H9 (cell line): Measurements from ENCODE around the gene TSHB. TPM values are rescaled to one million over a fixed set of nuclear protein-coding genes. Genes with fewer than 3 reads are reported as not detected.

Experiments
- DNase-seq: peaks from one replicate; pipeline ENCODE4 v3.0.0-alpha.2; 2017
- H2AFZ ChIP-seq: one replicate; pipeline ENCODE4 v1.6.1; 2013; ENCODE audit warnings: mild to moderate bottlenecking, low read length, control low read depth, moderate library complexity
- H2AK5ac ChIP-seq: 2 replicates; pipeline ENCODE4 v1.6.1; 2013; ENCODE audit warnings: low read length, control low read depth, mixed read lengths; ENCODE audit not compliant: insufficient read length
- H2BK120ac ChIP-seq: one replicate; pipeline ENCODE4 v1.6.1; 2013; ENCODE audit warnings: low read depth, mild to moderate bottlenecking, low read length, control low read depth, inconsistent platforms; ENCODE audit not compliant: poor library complexity, severe bottlenecking
- H2BK12ac ChIP-seq: 2 replicates; pipeline ENCODE4 v1.6.1; 2013; ENCODE audit warnings: low read length, control low read depth, mixed read lengths, low read depth; ENCODE audit not compliant: insufficient read length
- H2BK15ac ChIP-seq: 2 replicates; pipeline ENCODE4 v1.6.1; 2013; ENCODE audit warnings: low read depth, low read length, control low read depth
- H2BK20ac ChIP-seq: one replicate; pipeline ENCODE4 v1.6.1; 2013; ENCODE audit warnings: low read depth, mild to moderate bottlenecking, low read length, control low read depth, inconsistent platforms; ENCODE audit not compliant: poor library complexity, severe bottlenecking
- H2BK5ac ChIP-seq: 2 replicates; pipeline ENCODE4 v1.6.1; 2013; ENCODE audit warnings: low read length, control low read depth, mixed read lengths; ENCODE audit not compliant: insufficient read length
- H3K14ac ChIP-seq: 2 replicates; pipeline ENCODE4 v1.6.1; 2013; ENCODE audit warnings: low read length, control low read depth; ENCODE audit not compliant: insufficient read depth
- H3K18ac ChIP-seq: 2 replicates; pipeline ENCODE4 v1.6.1; 2013; ENCODE audit warnings: low read depth, mild to moderate bottlenecking, mixed read lengths, low read length, control low read depth; ENCODE audit not compliant: insufficient read length
- H3K23ac ChIP-seq: 2 replicates; pipeline ENCODE4 v1.6.1; 2013; ENCODE audit warnings: low read length, control low read depth, mixed read lengths, low read depth; ENCODE audit not compliant: insufficient read length
- H3K23me2 ChIP-seq: 2 replicates; pipeline ENCODE4 v1.6.1; 2013; ENCODE audit warnings: low read depth, mild to moderate bottlenecking, mixed read lengths, low read length, control low read depth; ENCODE audit not compliant: insufficient read length, poor library complexity, severe bottlenecking
- H3K27ac ChIP-seq: 2 replicates; pipeline ENCODE4 v1.5.1; 2013; ENCODE audit warnings: low read length, control low read depth, mixed read lengths, low read depth; ENCODE audit not compliant: insufficient read length
- H3K27me3 ChIP-seq: 2 replicates; pipeline ENCODE4 v1.6.1; 2013; ENCODE audit warnings: low read length, control low read depth, inconsistent platforms; ENCODE audit not compliant: insufficient read depth
- H3K4ac ChIP-seq: 2 replicates; pipeline ENCODE4 v1.6.1; 2013; ENCODE audit warnings: low read depth, mild to moderate bottlenecking, control low read depth, inconsistent platforms, low read length, moderate library complexity
- H3K4me1 ChIP-seq: 2 replicates; pipeline ENCODE4 v1.6.1; 2013; ENCODE audit warnings: low read length, control low read depth, inconsistent platforms; ENCODE audit not compliant: insufficient read depth
- H3K4me2 ChIP-seq: 2 replicates; pipeline ENCODE4 v1.6.1; 2013; ENCODE audit warnings: low read length, control low read depth, mixed read lengths; ENCODE audit not compliant: insufficient read length, insufficient read depth
- H3K56ac ChIP-seq: 2 replicates; pipeline ENCODE4 v1.6.1; 2013; ENCODE audit warnings: low read depth, mild to moderate bottlenecking, mixed read lengths, low read length, control low read depth; ENCODE audit not compliant: insufficient read length
- H3K79me1 ChIP-seq: 2 replicates; pipeline ENCODE4 v1.6.1; 2013; ENCODE audit warnings: low read depth, mild to moderate bottlenecking, moderate library complexity, low read length, control low read depth, inconsistent platforms; ENCODE audit not compliant: insufficient read depth, poor library complexity, severe bottlenecking
- H3K79me2 ChIP-seq: 2 replicates; pipeline ENCODE4 v1.6.1; 2013; ENCODE audit warnings: low read length, control low read depth, inconsistent platforms; ENCODE audit not compliant: insufficient read depth
- H3K9ac ChIP-seq: 2 replicates; pipeline ENCODE4 v1.6.1; 2013; ENCODE audit warnings: low read length, control low read depth, mixed read lengths; ENCODE audit not compliant: insufficient read length; ENCODE audit errors: extremely low read depth
- H3K9me3 ChIP-seq: one replicate; pipeline ENCODE4 v1.6.1; 2013; ENCODE audit warnings: low read depth, low read length, inconsistent platforms; ENCODE audit not compliant: control insufficient read depth
- H3T11ph ChIP-seq: one replicate; pipeline ENCODE4 v1.6.1; 2013; ENCODE audit warnings: mild to moderate bottlenecking, low read length, control low read depth, inconsistent platforms
- H4K20me1 ChIP-seq: one replicate; pipeline ENCODE4 v1.6.1; 2013; ENCODE audit not compliant: control insufficient read depth, insufficient read length, insufficient read depth
- H4K5ac ChIP-seq: 2 replicates; pipeline ENCODE4 v1.6.1; 2013; ENCODE audit warnings: low read depth, mild to moderate bottlenecking, mixed read lengths, low read length, control low read depth; ENCODE audit not compliant: insufficient read length
- H4K8ac ChIP-seq: replicated peaks from 2 replicates; pipeline ENCODE4 v1.6.1; 2013; ENCODE audit warnings: low read length, control low read depth, mixed read lengths, low read depth; ENCODE audit not compliant: insufficient read length
- H4K91ac ChIP-seq: 2 replicates; pipeline ENCODE4 v1.6.1; 2013; ENCODE audit warnings: low read depth, mild to moderate bottlenecking, moderate library complexity, mixed read lengths, low read length, control low read depth; ENCODE audit not compliant: insufficient read length
- H3K27ac Mint-ChIP-seq, 3 experiments: 2 replicates in 2 of 3; 3 replicates in 1 of 3; pipeline ENCODE4 v1.8.0; 2020 to 2021; ENCODE audit warnings: mixed read lengths in 3 of 3, mild to moderate bottlenecking in 1 of 3, moderate library complexity in 1 of 3
- H3K27me3 Mint-ChIP-seq: 2 replicates; pipeline ENCODE4 v1.8.0; 2021; ENCODE audit warnings: low read depth, mild to moderate bottlenecking, moderate library complexity, mixed read lengths
- H3K36me3 Mint-ChIP-seq, 3 experiments: 2 replicates in 2 of 3; 3 replicates in 1 of 3; pipeline ENCODE4 v1.8.0; 2020 to 2021; ENCODE audit warnings: low read depth in 3 of 3, mixed read lengths in 3 of 3; ENCODE audit not compliant: insufficient read depth in 1 of 3
- H3K4me1 Mint-ChIP-seq, 2 experiments: 2 replicates each; pipeline ENCODE4 v1.8.0; 2020; ENCODE audit warnings: mixed read lengths in 2 of 2
- H3K4me3 Mint-ChIP-seq, 2 experiments: 2 replicates in 1 of 2; 3 replicates in 1 of 2; pipeline ENCODE4 v1.8.0; 2020 to 2021; ENCODE audit warnings: mild to moderate bottlenecking in 2 of 2, mixed read lengths in 2 of 2, moderate library complexity in 1 of 2
- H3K9me3 Mint-ChIP-seq, 2 experiments: 2 replicates in 1 of 2; 3 replicates in 1 of 2; pipeline ENCODE4 v1.8.0; 2020; ENCODE audit warnings: mild to moderate bottlenecking in 2 of 2, mixed read lengths in 2 of 2, moderate library complexity in 1 of 2
- WGBS: extraction: QIAGEN DNeasy Blood & Tissue Kit; methylation state at CpG from one replicate; pipeline ENCODE4 v1.1.7; 2013; ENCODE audit warnings: missing lambda C conversion rate, low lambda C conversion rate, mixed read lengths; ENCODE audit not compliant: insufficient read length; ENCODE audit errors: extremely low coverage; 5-methylcytosine and 5-hydroxymethylcytosine counted together
- total RNA-seq: library from RNA; stranded (reverse); gene quantifications from 2 replicates; pipeline ENCODE4 v1.2.1, GENCODE V29; 2021
- TF ChIP-seq, protein P1 (sequence below): fragments of 200-600 bp; sonication (generic); conservative IDR thresholded peaks from 3 replicates; pipeline ENCODE4 v1.8.0; 2021; ENCODE audit warnings: antibody characterized with exemption, mild to moderate bottlenecking

Gene TSHB
- total RNA-seq, 1 experiment from 2014 or later, result not detected

DNA sequence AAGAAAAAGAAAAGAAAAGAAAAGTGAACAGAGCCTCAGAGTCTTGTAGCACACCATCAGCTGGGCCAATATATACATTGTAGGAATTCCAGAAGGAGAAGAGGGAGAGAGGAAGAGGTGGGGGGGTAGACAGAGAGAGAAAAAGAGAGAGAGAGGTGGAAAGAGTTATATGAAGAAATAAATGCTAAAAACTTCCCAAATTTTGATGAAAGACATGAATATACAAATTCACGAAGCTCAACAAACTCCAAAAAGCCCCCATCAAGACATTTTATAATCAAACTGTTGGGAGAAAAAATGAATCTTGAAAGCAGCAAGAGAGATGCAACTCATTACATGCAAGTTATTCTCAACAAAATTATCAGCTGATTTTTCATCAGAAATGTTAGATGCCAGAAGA, 41.5 kb upstream of the TSHB start:
- TF ChIP-seq, protein P1, sequence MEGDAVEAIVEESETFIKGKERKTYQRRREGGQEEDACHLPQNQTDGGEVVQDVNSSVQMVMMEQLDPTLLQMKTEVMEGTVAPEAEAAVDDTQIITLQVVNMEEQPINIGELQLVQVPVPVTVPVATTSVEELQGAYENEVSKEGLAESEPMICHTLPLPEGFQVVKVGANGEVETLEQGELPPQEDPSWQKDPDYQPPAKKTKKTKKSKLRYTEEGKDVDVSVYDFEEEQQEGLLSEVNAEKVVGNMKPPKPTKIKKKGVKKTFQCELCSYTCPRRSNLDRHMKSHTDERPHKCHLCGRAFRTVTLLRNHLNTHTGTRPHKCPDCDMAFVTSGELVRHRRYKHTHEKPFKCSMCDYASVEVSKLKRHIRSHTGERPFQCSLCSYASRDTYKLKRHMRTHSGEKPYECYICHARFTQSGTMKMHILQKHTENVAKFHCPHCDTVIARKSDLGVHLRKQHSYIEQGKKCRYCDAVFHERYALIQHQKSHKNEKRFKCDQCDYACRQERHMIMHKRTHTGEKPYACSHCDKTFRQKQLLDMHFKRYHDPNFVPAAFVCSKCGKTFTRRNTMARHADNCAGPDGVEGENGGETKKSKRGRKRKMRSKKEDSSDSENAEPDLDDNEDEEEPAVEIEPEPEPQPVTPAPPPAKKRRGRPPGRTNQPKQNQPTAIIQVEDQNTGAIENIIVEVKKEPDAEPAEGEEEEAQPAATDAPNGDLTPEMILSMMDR, result no peak
- H2BK120ac ChIP-seq, result no peak overlapping the region
- H3K27ac ChIP-seq, result no peak overlapping the region
- no peak overlapping the region for H3T11ph ChIP-seq
- no peak overlapping the region for H3K4me2 ChIP-seq
- no peak overlapping the region for H3K9ac ChIP-seq
- no peak overlapping the region for H3K18ac ChIP-seq
- no peak overlapping the region for H2AFZ ChIP-seq
- DNase-seq, result no peak
- no peak overlapping the region for H2AK5ac ChIP-seq
- Mint-ChIP-seq H3K4me3 (no peak overlapping the region), H3K27ac (no peak overlapping the region), H3K36me3 (peaks cover 0 to 16% (median 0%) of the 10 kb centered on the region in 3 experiments; a peak in 2 of 7 replicates), H3K27me3 (no peaks in the 10 kb centered on the region), H3K4me1 (no peaks in the 10 kb centered on the region), H3K9me3 (peaks cover 14 to 20% of the 10 kb centered on the region in 2 experiments; a peak in 4 of 5 replicates)
- H2BK12ac ChIP-seq, result no peak overlapping the region
- no peaks in the 10 kb centered on the region for H3K23me2 ChIP-seq
- no peak overlapping the region for H2BK20ac ChIP-seq
- no peaks in the 10 kb centered on the region for H3K79me2 ChIP-seq
- H4K8ac ChIP-seq, result no peak overlapping the region
- H4K91ac ChIP-seq, result no peak overlapping the region
- no peaks in the 10 kb centered on the region for H3K79me1 ChIP-seq
- no peak overlapping the region for H4K5ac ChIP-seq
- H3K56ac ChIP-seq, result no peak overlapping the region
- no peak overlapping the region for H2BK5ac ChIP-seq
- WGBS, result no CpG with 5 or more reads among the region's 1 CpG
- no peaks in the 10 kb centered on the region for H3K9me3 ChIP-seq
- no peaks in the 10 kb centered on the region for H4K20me1 ChIP-seq
- H3K4me1 ChIP-seq, result no peaks in the 10 kb centered on the region
- H2BK15ac ChIP-seq, result no peak overlapping the region
- no peak overlapping the region for H3K14ac ChIP-seq
- no peaks in the 10 kb centered on the region for H3K27me3 ChIP-seq
- H3K4ac ChIP-seq, result no peak overlapping the region
- H3K23ac ChIP-seq, result no peak overlapping the region
